ENCODE measurements around the gene LRRC55. TPM values are rescaled to one million over a fixed set of nuclear protein-coding genes. Genes with fewer than 3 reads are reported as not detected.

Gene LRRC55
- total and polyA plus RNA-seq, 2 experiments from 2014 or later: 0.15 to 1.5 TPM

- no peak for TF ChIP-seq ZNF462 (CRISPR knock-in tag; IDR thresholded peaks at IDR 0.05)
Measured at GRCh38 chr11:57230791-57231538, 49.2 kb downstream of the LRRC55 start (continued).

GRCh38 chr11:57231539-57232253 is 49.9 kb downstream of the LRRC55 start:
- H3K9me3 Mint-ChIP-seq: no peaks in the 10 kb centered on the region; the same call in 2 of the 3 replicates
- no peak overlapping the region for H3K27ac Mint-ChIP-seq
- no peak overlapping the region for H3K4me3 ChIP-seq
- ATAC-seq (no peak), DNase-seq (ENCODE audit: low spot score) (no peak)
- no peaks in the 10 kb centered on the region for H3K36me3 ChIP-seq (ENCODE audit: insufficient read depth)
- peaks cover 10% of the 10 kb centered on the region; the same call in 2 of the 3 replicates for H3K4me1 Mint-ChIP-seq
- H3K27ac ChIP-seq (ENCODE audit: low read depth): no peak overlapping the region
- no peak overlapping the region for H3K4me3 Mint-ChIP-seq
- peaks cover 3% of the 10 kb centered on the region for H3K27me3 Mint-ChIP-seq (ENCODE audit: insufficient read depth, low read depth, poor library complexity)
- no peaks in the 10 kb centered on the region for H3K36me3 Mint-ChIP-seq (ENCODE audit: low read depth)
- H3K4me1 ChIP-seq (ENCODE audit: insufficient read depth): no peaks in the 10 kb centered on the region
- no peaks in the 10 kb centered on the region for H3F3A ChIP-seq (replicated peaks; ENCODE audit: low read depth)
- H2AFZ ChIP-seq: peak overlapping the region; percentile 95
- peaks cover 16% of the 10 kb centered on the region; the same call in 1 of the 2 replicates for H3K9me2 ChIP-seq (ENCODE audit: insufficient read depth)
- H3K4me2 ChIP-seq: no peak overlapping the region
- no peaks in the 10 kb centered on the region for H4K20me1 ChIP-seq (replicated peaks; ENCODE audit: insufficient read depth)
- no peaks in the 10 kb centered on the region for H3K27me3 ChIP-seq (ENCODE audit: insufficient read depth)
- H3K79me2 ChIP-seq (replicated peaks; ENCODE audit: insufficient read depth): no peaks in the 10 kb centered on the region
- TF ChIP-seq ETS1 (IDR thresholded peaks at IDR 0.05) (no peak), JUNB (IDR thresholded peaks at IDR 0.05; ENCODE audit: unreplicated experiment) (no peak), ZNF462 (CRISPR knock-in tag; IDR thresholded peaks at IDR 0.05) (no peak)
